WTC11 (cell line): ENCODE data around the gene KIAA0408.

Experiments
- AFF4 ChIP-seq: sonication (generic); formaldehyde crosslinking; IDR thresholded peaks from 2 replicates; pipeline ENCODE4 v1.8.1; 2023; ENCODE audit warnings: mild to moderate bottlenecking, missing genetic modification reagents, borderline replicate concordance
- CBFB ChIP-seq: sonication (generic); formaldehyde crosslinking; IDR thresholded peaks from 2 replicates; pipeline ENCODE4 v1.8.1; 2022; ENCODE audit warnings: mild to moderate bottlenecking, low read depth, missing genetic modification reagents
- CTCF ChIP-seq: fragments of 200-600 bp; IDR thresholded peaks from 2 replicates; pipeline ENCODE4 v1.8.0; 2022; ENCODE audit warnings: antibody characterized with exemption
- E2F1 ChIP-seq: sonication (generic); formaldehyde crosslinking; IDR thresholded peaks from 2 replicates; pipeline ENCODE4 v1.8.0; 2022; ENCODE audit warnings: mild to moderate bottlenecking, missing genetic modification reagents
- FOXJ3 ChIP-seq: sonication (generic); formaldehyde crosslinking; IDR thresholded peaks from 2 replicates; pipeline ENCODE4 v1.9.0; 2021; ENCODE audit warnings: missing genetic modification reagents, mild to moderate bottlenecking, borderline replicate concordance
- GABPB1 ChIP-seq: sonication (generic); formaldehyde crosslinking; IDR thresholded peaks from 2 replicates; pipeline ENCODE4 v1.8.1; 2023; ENCODE audit warnings: mild to moderate bottlenecking, missing genetic modification reagents
- IRF1 ChIP-seq: sonication (generic); formaldehyde crosslinking; IDR thresholded peaks from 2 replicates; pipeline ENCODE4 v1.8.0; 2023; ENCODE audit warnings: missing genetic modification reagents
- NR2C2 ChIP-seq: sonication (generic); formaldehyde crosslinking; IDR thresholded peaks from 2 replicates; pipeline ENCODE4 v1.8.0; 2022; ENCODE audit warnings: mild to moderate bottlenecking, missing genetic modification reagents
- TEAD4 ChIP-seq: sonication (generic); formaldehyde crosslinking; IDR thresholded peaks from 2 replicates; pipeline ENCODE4 v1.8.0; 2022; ENCODE audit warnings: mild to moderate bottlenecking, missing genetic modification reagents
- USF2 ChIP-seq: sonication (generic); formaldehyde crosslinking; IDR thresholded peaks from 2 replicates; pipeline ENCODE4 v1.8.1; 2023; ENCODE audit warnings: mild to moderate bottlenecking, missing genetic modification reagents, moderate library complexity
- ZNF317 ChIP-seq: sonication (generic); formaldehyde crosslinking; IDR thresholded peaks from 2 replicates; pipeline ENCODE4 v1.8.1; 2023; ENCODE audit warnings: low read depth, mild to moderate bottlenecking, moderate library complexity, missing genetic modification reagents, borderline replicate concordance

GRCh38 chr6:127439718-127440117, 19.5 kb downstream of the KIAA0408 start:
- TF ChIP-seq CTCF, result no peak
- TF ChIP-seq CBFB, result no peak
- TF ChIP-seq IRF1 (CRISPR knock-in tag), result no peak
- TF ChIP-seq AFF4 (CRISPR knock-in tag), result no peak
- no peak for TF ChIP-seq USF2 (CRISPR knock-in tag)
- no peak for TF ChIP-seq TEAD4 (CRISPR knock-in tag)
- no peak for TF ChIP-seq ZNF317 (CRISPR knock-in tag)
- TF ChIP-seq GABPB1 (CRISPR knock-in tag), result no peak
- TF ChIP-seq FOXJ3 (CRISPR knock-in tag), result no peak
- TF ChIP-seq E2F1 (CRISPR knock-in tag), result no peak
- no peak for TF ChIP-seq NR2C2
